GM13977 (cell line): ENCODE measurements around the gene KIAA0408.

Experiments
- DNase-seq: peaks from one replicate; pipeline ENCODE4 v3.0.0; 2012; ENCODE audit warnings: low spot score
- CTCF ChIP-seq: IDR thresholded peaks from 2 replicates; pipeline ENCODE4 v1.5.1; 2012; ENCODE audit warnings: mild to moderate bottlenecking, control low read depth; ENCODE audit not compliant: insufficient read depth; ENCODE audit errors: extremely low read depth, missing control alignments
- in situ Hi-C: fragments of 300-500 bp; cut with MboI; formaldehyde crosslinking; loops from one replicate; pipeline ENCODE4 v1.12.0; 2022; ENCODE audit warnings: low sequenced_read_pairs, low pct_unique_long_range_greater_than_20kb, mixed read lengths, inconsistent platforms; ENCODE audit not compliant: unreplicated experiment

KIAA0408 gene

GRCh38 chr6:127464881-127465459, 5.8 kb upstream of the KIAA0408 start:
- in situ Hi-C loops = no loop called here
- peak; percentile 64 for DNase-seq
- peak; percentile 90 for TF ChIP-seq CTCF

GRCh38 chr6:127464161-127464880, 5.1 kb upstream of the KIAA0408 start:
- DNase-seq = no peak
- no peak for TF ChIP-seq CTCF
- in situ Hi-C loops = no loop called here

- TF ChIP-seq CTCF = no peak
- DNase-seq = no peak
- in situ Hi-C loops = no loop called here
These were observed 3.9 kb upstream of the KIAA0408 start for GRCh38 chr6:127463056-127463455.

- DNase-seq = no peak
- in situ Hi-C loops = no loop called here
- TF ChIP-seq CTCF = peak; percentile 5
These were observed 3.2 kb upstream of the KIAA0408 start for GRCh38 chr6:127462376-127462775.

GRCh38 chr6:127460465-127460864, 1.3 kb upstream of the KIAA0408 start:
- no peak for DNase-seq
- in situ Hi-C loops = no loop called here
- TF ChIP-seq CTCF = no peak

- DNase-seq = no peak
- TF ChIP-seq CTCF = no peak
- in situ Hi-C loops = no loop called here
These were observed 372 bp downstream of the KIAA0408 start for GRCh38 chr6:127458817-127459216.
